Measurements from ENCODE around the gene EGR4.

Gene EGR4

GRCh38 chr2:73301636-73302035, 8.3 kb upstream of the EGR4 start:
- no peak for DNase-seq (ENCODE audit: low read depth)
- no peak for TF ChIP-seq MAX (IDR thresholded peaks at IDR 0.05; ENCODE audit: low read depth, low read length)
- no peak for TF ChIP-seq POLR2A (IDR thresholded peaks at IDR 0.05; ENCODE audit: extremely low read depth, insufficient read length)
- no peak for TF ChIP-seq CTCF (IDR thresholded peaks at IDR 0.05; ENCODE audit: low read depth, low read length)
- no peak for TF ChIP-seq MYC (IDR thresholded peaks at IDR 0.05; ENCODE audit: low read depth, low read length)
- H3K4me3 ChIP-seq (ENCODE audit: low read depth, low read length), result no peak overlapping the region

GRCh38 chr2:73300926-73301325, 7.6 kb upstream of the EGR4 start:
- no peak overlapping the region for H3K4me3 ChIP-seq (ENCODE audit: low read depth, low read length)
- no peak for DNase-seq (ENCODE audit: low read depth)
- no peak for TF ChIP-seq POLR2A (IDR thresholded peaks at IDR 0.05; ENCODE audit: extremely low read depth, insufficient read length)
- no peak for TF ChIP-seq CTCF (IDR thresholded peaks at IDR 0.05; ENCODE audit: low read depth, low read length)

- no peak overlapping the region for H3K4me3 ChIP-seq (ENCODE audit: low read depth, low read length)
- DNase-seq (ENCODE audit: low read depth), result no peak
- TF ChIP-seq MYC (IDR thresholded peaks at IDR 0.05; ENCODE audit: low read depth, low read length) (no peak), POLR2A (IDR thresholded peaks at IDR 0.05; ENCODE audit: extremely low read depth, insufficient read length) (no peak), MAX (IDR thresholded peaks at IDR 0.05; ENCODE audit: low read depth, low read length) (no peak), CTCF (IDR thresholded peaks at IDR 0.05; ENCODE audit: low read depth, low read length) (no peak)
These were observed 4.2 kb upstream of the EGR4 start for GRCh38 chr2:73297586-73297985.

- H3K4me3 ChIP-seq (ENCODE audit: low read depth, low read length), result no peak overlapping the region
- no peak for DNase-seq (ENCODE audit: low read depth)
- no peak for TF ChIP-seq MYC (IDR thresholded peaks at IDR 0.05; ENCODE audit: low read depth, low read length)
- TF ChIP-seq MAX (IDR thresholded peaks at IDR 0.05; ENCODE audit: low read depth, low read length), result no peak
- TF ChIP-seq CTCF (IDR thresholded peaks at IDR 0.05; ENCODE audit: low read depth, low read length), result no peak
- TF ChIP-seq POLR2A (IDR thresholded peaks at IDR 0.05; ENCODE audit: extremely low read depth, insufficient read length), result no peak
These were observed 3.8 kb upstream of the EGR4 start for GRCh38 chr2:73297151-73297559.

- DNase-seq (ENCODE audit: low read depth), result no peak
- no peak for TF ChIP-seq MYC (IDR thresholded peaks at IDR 0.05; ENCODE audit: low read depth, low read length)
- H3K4me3 ChIP-seq (ENCODE audit: low read depth, low read length), result no peak overlapping the region
These were observed 2.5 kb upstream of the EGR4 start for GRCh38 chr2:73295751-73296400.

- no peak for TF ChIP-seq MYC (IDR thresholded peaks at IDR 0.05; ENCODE audit: low read depth, low read length)
- TF ChIP-seq CTCF (IDR thresholded peaks at IDR 0.05; ENCODE audit: low read depth, low read length), result no peak
- no peak for TF ChIP-seq POLR2A (IDR thresholded peaks at IDR 0.05; ENCODE audit: extremely low read depth, insufficient read length)
- no peak for TF ChIP-seq MAX (IDR thresholded peaks at IDR 0.05; ENCODE audit: low read depth, low read length)
- H3K4me3 ChIP-seq (ENCODE audit: low read depth, low read length), result no peak overlapping the region
- no peak for DNase-seq (ENCODE audit: low read depth)
These were observed 891 bp upstream of the EGR4 start for GRCh38 chr2:73294239-73294638.
